Epithelial cell of proximal tubule (primary cell): ENCODE measurements around the gene GOLGA6L24. TPM values are rescaled to one million over a fixed set of nuclear protein-coding genes. Genes with fewer than 3 reads are reported as not detected.
A peak's percentile ranks its signal among the peaks of the same experiment; 100 is the strongest.
"Not testable (repeated sequence)": the region's sequence is repeated elsewhere in the genome, so short reads cannot be mapped to it uniquely, and the experiment has no call there.

ENCODE experiments used
- DNase-seq: peaks from one replicate; pipeline ENCODE4 v3.0.0-alpha.2; 2011; ENCODE audit warnings: low read depth
- H3K4me3 ChIP-seq: 2 replicates; pipeline ENCODE4 v1.5.1; 2011; ENCODE audit warnings: low read depth, mild to moderate bottlenecking, low read length
- total RNA-seq: library from RNA; depleted of rRNA; stranded (reverse); fragments of >200 nt; gene quantifications from 2 replicates; pipeline ENCODE4 v1.2.3, GENCODE V29; 2015

GOLGA6L24 gene, protein sequence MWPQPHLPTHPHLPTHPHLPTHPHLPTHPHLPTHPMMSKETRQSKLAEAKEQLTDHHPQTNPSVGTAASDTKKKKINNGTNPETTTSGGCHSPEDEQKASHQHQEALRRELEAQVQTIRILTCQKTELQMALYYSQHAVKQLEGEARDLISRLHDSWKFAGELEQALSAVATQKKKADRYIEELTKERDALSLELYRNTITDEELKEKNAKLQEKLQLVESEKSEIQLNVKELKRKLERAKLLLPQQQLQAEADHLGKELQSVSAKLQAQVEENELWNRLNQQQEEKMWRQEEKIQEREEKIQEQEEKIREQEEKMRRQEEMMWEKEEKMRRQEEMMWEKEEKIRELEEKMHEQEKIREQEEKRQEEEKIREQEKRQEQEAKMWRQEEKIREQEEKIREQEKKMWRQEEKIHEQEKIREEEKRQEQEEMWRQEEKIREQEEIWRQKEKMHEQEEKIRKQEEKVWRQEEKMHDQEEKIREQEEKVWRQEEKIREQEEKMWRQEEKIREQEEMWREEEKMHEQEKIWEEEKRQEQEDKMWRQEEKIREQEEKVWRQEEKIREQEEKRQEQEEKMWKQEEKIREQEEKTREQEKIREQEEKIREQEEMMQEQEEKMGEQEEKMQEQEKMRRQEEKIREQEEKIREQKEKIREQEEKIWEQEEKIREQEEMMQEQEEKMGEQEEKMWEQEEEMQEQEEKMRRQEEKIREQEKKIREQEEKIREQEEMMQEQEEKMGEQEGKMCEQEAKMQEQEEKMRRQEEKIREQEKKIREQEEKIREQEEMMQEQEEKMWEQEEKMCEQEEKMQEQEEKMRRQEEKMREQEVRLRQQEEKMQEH
- total RNA-seq = not detected in 2 replicates

DNA sequence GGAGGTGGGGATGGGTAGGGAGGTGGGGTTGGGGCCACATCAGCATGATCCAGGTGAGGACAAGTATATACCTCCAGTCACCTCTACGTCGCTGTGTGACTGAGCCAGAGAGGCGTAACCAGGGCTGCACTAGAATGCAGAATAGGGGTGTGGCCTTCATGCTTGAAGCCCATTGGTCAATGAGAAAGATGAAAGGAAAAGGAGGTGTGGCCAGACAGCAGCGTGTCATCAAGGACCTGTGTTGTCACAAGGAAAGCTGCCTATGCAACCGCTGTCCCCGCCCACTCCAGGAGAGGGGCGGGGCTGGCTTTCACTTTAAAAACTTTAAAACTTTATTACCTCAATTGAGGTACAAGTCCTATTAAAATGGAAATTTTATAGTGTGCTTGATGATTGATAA is at the start of gene GOLGA6L24:
Gene GOLGA6L24, minus strand, starts transcription at position 101 of the 400 bp plus-strand sequence. Its CDS starts 61 bp downstream, at position 40.
- not testable (repeated sequence) for H3K4me3 ChIP-seq, DNase-seq

DNA sequence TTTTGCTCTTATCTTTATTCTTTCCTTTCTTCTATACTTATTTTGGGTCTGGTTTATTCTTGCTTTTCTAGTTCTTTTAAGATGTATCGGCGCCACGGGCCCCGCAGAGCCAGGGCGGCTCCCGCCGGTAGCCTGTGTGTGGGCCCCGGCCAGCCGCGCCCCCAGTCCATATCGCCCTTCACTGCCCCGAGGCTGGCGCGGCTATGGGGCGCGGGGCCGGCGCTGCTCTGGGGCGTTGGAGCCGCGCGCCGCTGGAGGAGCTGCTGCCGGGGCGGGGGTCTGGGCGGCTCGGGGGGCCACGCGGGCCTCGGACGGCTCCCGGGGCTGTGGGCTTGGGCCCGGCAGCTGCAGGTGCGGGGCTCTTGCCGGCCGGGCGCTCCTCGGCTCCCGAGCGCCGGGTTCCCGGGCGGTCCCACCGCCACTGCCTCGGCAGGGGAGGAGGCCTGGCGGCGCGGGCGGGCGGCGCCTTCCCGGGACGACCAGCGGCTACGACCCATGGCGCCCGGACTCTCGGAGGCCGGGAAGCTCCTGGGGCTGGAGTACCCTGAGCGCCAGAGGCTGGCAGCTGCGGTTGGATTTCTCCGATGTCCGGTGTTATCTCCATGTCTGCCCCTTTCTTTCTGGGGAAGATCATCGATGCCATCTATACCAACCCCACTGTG is 45.0 kb upstream of the GOLGA6L24 start:
- not testable (repeated sequence) for H3K4me3 ChIP-seq, DNase-seq

DNA sequence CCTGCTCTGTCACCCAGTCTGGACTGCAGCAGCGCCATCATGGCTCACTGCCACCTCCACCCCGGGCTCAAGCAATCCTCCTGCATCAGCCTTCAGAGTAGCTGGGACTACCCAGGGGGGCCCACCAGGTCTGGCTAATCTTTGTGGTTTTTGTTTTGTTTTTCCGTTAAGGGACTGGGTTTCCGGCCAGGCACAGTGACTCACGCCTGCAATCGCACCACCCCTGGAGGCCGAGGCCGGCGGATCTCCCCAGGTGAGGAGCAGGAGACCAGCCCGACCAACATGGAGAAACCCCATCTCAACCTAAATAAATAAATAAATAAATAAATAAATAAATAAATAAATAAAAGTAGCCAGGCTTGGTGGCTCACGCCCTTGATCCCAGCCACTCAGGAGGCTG is 38.1 kb upstream of the GOLGA6L24 start:
- not testable (repeated sequence) for H3K4me3 ChIP-seq, DNase-seq

DNA sequence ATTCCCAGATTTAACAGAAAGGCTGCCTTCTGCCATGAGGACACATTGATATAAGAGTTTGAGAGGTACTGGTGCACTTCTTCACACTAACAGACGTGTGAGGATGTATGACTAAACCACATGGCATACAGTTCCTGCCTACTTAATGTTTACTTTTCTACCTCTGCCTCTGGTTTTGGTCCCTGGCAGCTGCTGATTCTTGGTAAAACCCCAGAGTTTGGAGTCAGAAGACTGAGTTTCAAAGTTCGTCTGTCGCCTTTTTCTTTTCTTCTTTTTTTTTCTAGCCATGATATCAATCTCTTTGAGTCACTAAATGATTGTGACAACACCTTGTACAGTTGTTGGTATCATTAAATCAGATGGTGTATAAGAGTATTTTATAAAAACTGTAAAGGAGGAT is 22.2 kb upstream of the GOLGA6L24 start:
- not testable (repeated sequence) for H3K4me3 ChIP-seq, DNase-seq

DNA sequence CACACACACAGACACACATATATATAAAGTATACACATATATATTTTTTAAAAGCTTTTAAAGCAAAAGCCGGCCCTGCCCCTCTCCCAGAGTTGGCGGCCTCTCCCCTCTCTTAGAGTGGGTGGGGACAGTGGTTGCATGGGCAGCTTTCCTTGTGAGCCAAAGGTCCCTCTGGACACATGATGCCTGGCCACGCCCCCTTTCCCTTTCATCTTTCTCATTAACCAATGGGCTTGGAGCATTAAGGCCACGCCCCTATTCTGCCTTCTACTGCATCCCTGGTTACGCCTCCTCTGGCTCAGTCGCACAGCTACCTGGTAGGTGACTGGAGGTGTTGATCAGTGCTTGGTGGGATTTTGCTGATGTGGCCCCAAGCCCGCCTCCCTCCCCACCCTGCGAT is 20.5 kb upstream of the GOLGA6L24 start, which contains the start of gene GOLGA8F:
Gene GOLGA8F, plus strand, starts transcription at position 301 of the 400 bp plus-strand sequence. Its CDS starts 98 bp downstream, at position 399.
- not testable (repeated sequence) for DNase-seq, H3K4me3 ChIP-seq

DNA sequence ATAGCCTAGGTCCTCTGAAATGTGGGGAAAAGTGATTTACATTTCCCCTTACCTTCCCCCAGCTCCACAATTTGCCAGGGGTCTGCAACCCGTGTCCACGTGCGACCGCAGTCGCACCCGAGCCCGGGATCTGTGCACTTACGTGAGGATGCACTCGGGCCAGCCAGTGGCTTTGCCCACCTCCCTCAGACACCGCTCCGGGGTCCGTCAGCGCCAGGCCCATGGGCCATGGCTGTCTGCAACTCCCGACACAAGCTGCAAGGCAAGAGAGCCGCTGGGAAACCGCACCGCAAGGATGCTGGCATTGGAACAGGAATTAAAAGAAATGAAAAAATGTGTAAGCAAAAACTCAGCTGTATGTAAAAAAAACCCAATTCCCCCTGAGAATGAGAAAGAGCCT is 7.6 kb upstream of the GOLGA6L24 start:
- DNase-seq, H3K4me3 ChIP-seq: not testable (repeated sequence)

DNA sequence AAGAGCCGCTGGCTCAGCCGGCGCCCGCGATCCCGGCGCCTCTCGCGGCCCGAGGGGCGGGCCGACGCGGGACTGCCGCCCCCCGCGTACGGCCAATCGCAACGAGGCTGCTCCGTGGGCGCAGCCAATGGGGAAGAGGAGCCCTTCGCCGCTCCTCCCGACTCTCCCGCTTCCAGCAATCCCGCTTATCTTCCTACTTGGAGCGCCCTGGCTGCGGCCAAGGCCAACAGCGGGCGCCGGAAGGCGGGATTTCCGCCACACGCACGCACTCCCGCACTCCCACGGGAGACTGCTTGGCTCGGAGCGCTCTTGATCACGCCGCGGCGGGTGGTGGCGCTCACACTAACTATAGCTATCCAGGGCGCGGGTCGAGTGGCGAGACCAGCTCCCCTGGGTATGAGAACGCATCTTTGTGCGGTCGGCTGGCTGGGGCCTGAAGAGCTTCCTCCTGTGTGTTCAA is 35.7 kb downstream of the GOLGA6L24 start, which contains the start of gene HERC2:
Gene HERC2, minus strand, starts transcription at position 51 of the 460 bp plus-strand sequence. CDS start 746 bp downstream, outside the sequence.
- not testable (repeated sequence) for DNase-seq
- peak within 1 kb of the TSS; percentile 51 for H3K4me3 ChIP-seq

DNA sequence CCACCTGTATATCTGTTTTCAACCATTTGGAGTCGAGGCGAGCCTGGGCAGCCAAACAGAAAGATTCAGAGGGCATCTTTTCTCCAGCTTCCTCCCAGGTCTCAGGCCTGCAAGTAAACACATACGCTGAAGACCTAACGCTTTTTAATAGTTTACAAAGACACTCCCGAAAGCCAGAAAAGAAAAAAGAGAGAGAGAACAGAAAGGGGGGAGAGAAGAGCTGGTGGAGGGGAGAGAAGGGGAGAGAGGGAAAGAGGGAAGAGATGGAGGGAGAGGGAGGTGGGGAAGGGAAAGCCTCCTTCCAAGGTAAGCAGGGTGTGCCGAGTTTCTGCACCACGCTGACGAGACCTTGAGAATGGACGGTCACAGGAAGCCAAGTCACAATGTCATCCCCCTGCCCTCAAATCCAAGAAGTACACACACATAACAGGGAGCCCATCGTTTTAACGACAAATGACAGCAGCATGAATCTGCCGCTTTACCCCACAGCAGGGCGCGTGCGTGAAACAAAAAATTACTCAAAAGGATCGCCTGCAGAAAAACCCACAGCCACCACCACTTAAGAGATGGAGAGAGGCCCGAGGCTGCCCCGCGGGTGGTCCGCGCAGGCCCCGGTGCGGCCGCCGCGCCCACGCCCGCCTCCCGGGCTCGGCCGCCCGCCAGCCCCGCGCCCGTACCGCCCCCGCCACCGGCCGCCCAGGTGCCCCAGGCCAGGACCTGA is 36.4 kb downstream of the GOLGA6L24 start:
- peak overlapping the region; percentile 51 for H3K4me3 ChIP-seq
- DNase-seq = not testable (repeated sequence)

DNA sequence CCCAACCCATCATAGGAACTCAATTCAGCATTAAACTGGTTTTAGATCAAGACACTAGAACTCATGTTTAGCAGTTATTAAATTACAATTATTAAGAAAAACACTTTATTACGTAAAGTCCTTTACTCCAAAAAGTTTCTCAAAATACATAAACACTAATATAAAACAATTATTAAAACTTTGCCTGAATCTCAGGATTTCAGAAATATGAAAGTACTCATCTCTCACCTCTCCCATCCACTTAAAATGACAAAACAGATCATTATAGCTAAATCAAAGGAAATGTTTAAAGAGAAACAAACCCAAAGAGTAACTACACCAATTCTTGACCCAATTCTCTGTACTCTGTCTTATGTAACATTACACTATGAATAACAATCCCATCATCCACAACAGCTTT is 38.2 kb downstream of the GOLGA6L24 start:
- not testable (repeated sequence) for DNase-seq, H3K4me3 ChIP-seq

DNA sequence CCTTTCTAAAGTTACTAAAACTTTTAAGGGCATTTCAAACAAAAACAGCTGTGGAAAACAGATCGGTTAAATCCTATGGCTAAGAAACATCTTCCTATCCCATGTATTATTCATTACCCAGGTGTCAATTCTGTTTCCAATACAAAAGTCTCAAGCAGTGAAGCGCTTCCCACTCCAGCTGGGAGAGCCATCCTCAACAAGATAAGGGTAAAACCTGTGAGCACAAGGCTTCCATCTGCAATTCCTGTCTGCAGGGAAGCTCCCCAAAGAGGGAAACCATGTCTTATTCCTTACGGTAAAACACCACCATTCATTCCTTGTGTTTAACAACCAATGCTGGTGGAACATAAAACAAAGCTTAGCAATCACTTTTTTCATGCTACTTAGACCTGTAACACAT is 39.1 kb downstream of the GOLGA6L24 start:
- not testable (repeated sequence) for DNase-seq, H3K4me3 ChIP-seq

DNA sequence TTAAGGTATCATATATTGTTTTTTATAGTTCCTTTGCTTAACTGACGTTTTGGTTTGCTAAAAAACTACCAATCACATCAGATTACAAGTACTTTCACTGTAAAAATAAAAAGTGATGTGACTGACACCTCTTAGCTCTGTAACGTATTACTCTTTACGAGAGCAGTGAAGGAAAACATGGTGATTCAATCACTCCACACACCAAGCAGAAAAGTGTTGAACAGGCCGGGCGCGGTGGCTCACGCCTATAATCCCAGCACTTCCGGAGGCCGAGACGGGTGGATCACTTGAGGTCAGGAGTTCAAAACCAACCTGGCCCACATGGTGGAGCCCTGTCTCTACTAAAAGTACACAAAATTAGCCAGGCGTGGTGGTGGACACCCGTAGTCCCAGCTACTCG is 39.8 kb downstream of the GOLGA6L24 start:
- H3K4me3 ChIP-seq, DNase-seq: not testable (repeated sequence)

DNA sequence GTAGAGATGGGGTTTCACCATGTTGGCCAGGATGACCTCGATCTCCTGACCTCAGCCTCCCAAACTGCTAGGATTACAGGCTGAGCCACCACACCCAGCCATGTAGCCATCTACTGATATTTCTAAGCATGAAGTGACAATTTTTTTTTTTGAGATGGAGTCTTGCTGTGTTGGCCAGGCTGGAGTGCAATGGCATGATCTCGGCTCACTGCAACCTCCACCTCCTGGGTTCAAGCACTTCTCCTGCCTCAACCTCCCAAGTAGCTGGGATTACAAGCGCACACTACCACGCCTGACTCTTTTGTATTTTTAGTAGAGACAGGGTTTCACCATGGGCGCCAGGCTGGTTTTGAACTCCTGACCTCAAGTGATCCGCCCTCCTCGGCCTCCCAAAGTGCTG is 40.9 kb downstream of the GOLGA6L24 start:
- not testable (repeated sequence) for H3K4me3 ChIP-seq, DNase-seq

DNA sequence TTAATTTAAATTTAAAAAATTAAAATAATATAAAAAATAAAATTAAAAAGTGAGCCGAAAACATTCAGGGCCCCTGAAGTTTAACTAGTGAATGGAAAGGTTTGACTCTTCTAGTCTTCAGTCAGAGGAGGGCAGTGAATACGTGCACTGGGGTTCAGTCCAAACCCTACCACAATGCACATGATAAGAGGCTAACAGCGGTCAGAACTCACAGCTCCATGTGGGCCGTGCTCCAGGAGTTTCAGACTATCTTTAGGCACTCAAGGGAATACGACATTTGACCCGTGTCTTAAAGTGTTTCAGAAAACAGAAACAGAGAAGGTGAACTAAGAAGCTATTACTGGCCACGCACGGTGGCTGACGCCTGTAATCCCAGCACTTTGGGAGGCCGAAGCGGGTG is 47.4 kb downstream of the GOLGA6L24 start:
- not testable (repeated sequence) for H3K4me3 ChIP-seq, DNase-seq

DNA sequence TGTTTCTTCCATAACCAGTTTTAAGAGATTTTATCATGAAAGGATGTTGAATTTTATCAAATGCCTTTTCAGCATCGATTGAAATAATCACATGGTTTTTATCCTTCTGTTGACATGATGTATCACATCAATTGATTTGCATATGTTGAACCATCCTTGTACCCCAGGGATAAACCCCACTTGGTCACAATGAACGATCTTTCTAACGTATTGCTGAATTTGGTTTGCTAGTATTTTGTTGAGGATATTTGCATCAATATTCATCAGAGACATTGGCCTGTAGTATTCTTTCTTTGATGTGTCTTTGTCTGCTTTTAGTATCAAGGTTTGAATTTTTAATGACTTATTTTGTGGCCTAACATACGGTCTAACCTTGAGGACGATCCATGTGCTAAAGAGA is 49.2 kb downstream of the GOLGA6L24 start:
- not testable (repeated sequence) for DNase-seq, H3K4me3 ChIP-seq

Other genes starting within 250 kb of the GOLGA6L24 start
- 22.7 and 42.7 TPM in 2 replicates for gene HERC2, start 35.9 kb downstream of the GOLGA6L24 start, total RNA-seq
- gene GOLGA8F, start 20.6 kb upstream of the GOLGA6L24 start, total RNA-seq = 0.29 TPM in 1 of 2 replicates, not detected in the other
- gene GOLGA8G, start 174.9 kb upstream of the GOLGA6L24 start, total RNA-seq = not detected in 2 replicates
- not detected in 2 replicates for gene GOLGA6L25, start 195.5 kb upstream of the GOLGA6L24 start, total RNA-seq